ENCODE data around the gene YWHAQ. TPM values are rescaled to one million over a fixed set of nuclear protein-coding genes. Genes with fewer than 3 reads are reported as not detected.

The YWHAQ gene
- total and polyA plus RNA-seq, 8 donors: 70.1 to 170 (median 152) TPM

GRCh38 chr2:9536504-9536903 is 94.3 kb downstream of the YWHAQ start:
- FAIRE-seq: no peak
- no peaks in the 10 kb centered on the region for H3K36me3 ChIP-seq

GRCh38 chr2:9535177-9535576 is 95.6 kb downstream of the YWHAQ start:
- no peaks in the 10 kb centered on the region for H3K9me3 ChIP-seq
- DNase-seq: no peak
- no peak for TF ChIP-seq CTCF (IDR thresholded peaks at IDR 0.05)
- H3K4me1 ChIP-seq: peaks cover 4 to 23% (median 18%) of the 10 kb centered on the region in 3 donors
- no peak for ATAC-seq
- 29 to 38% methylated on average over 1 of the region's 1 CpG for WGBS, 2 donors
- FAIRE-seq: no peak
- no peaks in the 10 kb centered on the region for H3K36me3 ChIP-seq
- intact Hi-C loops (cut with DNase I): no loop called here
- H3K27ac ChIP-seq: no peak overlapping the region
- no peak overlapping the region for H3K4me3 ChIP-seq
- H3K27me3 ChIP-seq: no peaks in the 10 kb centered on the region

More at GRCh38 chr2:9536504-9536903, 94.3 kb downstream of the YWHAQ start:
- no peak for ATAC-seq
- intact Hi-C loops (cut with DNase I): no loop called here
- H3K9me3 ChIP-seq: no peaks in the 10 kb centered on the region
- WGBS, 2 donors: 62% methylated on average over 6 of the region's 6 CpGs
- no peak overlapping the region for H3K4me3 ChIP-seq
- no peak overlapping the region for H3K27ac ChIP-seq
- no peak for TF ChIP-seq CTCF (IDR thresholded peaks at IDR 0.05)
- H3K4me1 ChIP-seq: peaks cover 14 to 31% (median 27%) of the 10 kb centered on the region in 3 donors
- no peak for DNase-seq
- H3K27me3 ChIP-seq: no peaks in the 10 kb centered on the region

Other genes starting within 250 kb of the YWHAQ start
- gene ITGB1BP1, start 207.5 kb downstream of the YWHAQ start, total RNA-seq: 10 to 100 TPM; 10.8 to 30.6 (median 18.9) TPM
- gene ITGB1BP1, start 207.5 kb downstream of the YWHAQ start, polyA plus RNA-seq: 10 to 100 TPM; 27.2 to 55.4 TPM
- 10 to 100 TPM in 4 of 6 donors, 1 to 10 TPM in 2; 7.0 to 13.2 (median 11.6) TPM for gene CPSF3, start 207.3 kb downstream of the YWHAQ start, total RNA-seq
- 10 to 100 TPM in 1 of 2 donors, 1 to 10 TPM in 1; 5.7 to 10.6 TPM for gene CPSF3, start 207.3 kb downstream of the YWHAQ start, polyA plus RNA-seq
- gene IAH1, start 156.4 kb downstream of the YWHAQ start, total RNA-seq: 10 to 100 TPM; 12.2 to 22.7 (median 16.1) TPM
- gene IAH1, start 156.4 kb downstream of the YWHAQ start, polyA plus RNA-seq: 10 to 100 TPM; 33.4 to 37.7 TPM
- 10 to 100 TPM in 2 of 6 donors, 1 to 10 TPM in 4; 6.3 to 18.8 (median 7.8) TPM for gene ADAM17, start 75.2 kb downstream of the YWHAQ start, total RNA-seq
- 1 to 10 TPM; 4.6 to 6.2 TPM for gene ADAM17, start 75.2 kb downstream of the YWHAQ start, polyA plus RNA-seq
- 10 to 100 TPM in 1 of 6 donors, 1 to 10 TPM in 5; 5.1 to 11.4 (median 6.2) TPM for gene TAF1B, start 212.5 kb upstream of the YWHAQ start, total RNA-seq
- 1 to 10 TPM; 2.3 to 3.5 TPM for gene TAF1B, start 212.5 kb upstream of the YWHAQ start, polyA plus RNA-seq

All from pancreas (tissue), 10 donors.